Raji (cell line): Measurements from ENCODE around the gene WDR1.

ENCODE experiments used
- POLR2A ChIP-seq: IDR thresholded peaks from 2 replicates; pipeline ENCODE4 v1.6.1; 2011; ENCODE audit warnings: low read depth, low read length, control low read depth; ENCODE audit not compliant: insufficient read depth

WDR1 gene

GRCh38 chr4:10078481-10079233 is 37.9 kb downstream of the WDR1 start:
- TF ChIP-seq POLR2A = no peak

- TF ChIP-seq POLR2A = no peak
Observed at GRCh38 chr4:10077483-10078335, 38.9 kb downstream of the WDR1 start.

- no peak for TF ChIP-seq POLR2A
Observed at GRCh38 chr4:10077076-10077475, 39.5 kb downstream of the WDR1 start.

GRCh38 chr4:10075953-10076391 is 40.6 kb downstream of the WDR1 start:
- no peak for TF ChIP-seq POLR2A

- TF ChIP-seq POLR2A = no peak
Observed at GRCh38 chr4:10075158-10075863, 41.3 kb downstream of the WDR1 start.

GRCh38 chr4:10074767-10075105 is 41.9 kb downstream of the WDR1 start:
- TF ChIP-seq POLR2A = no peak

- no peak for TF ChIP-seq POLR2A
Observed at GRCh38 chr4:10074076-10074766, 42.4 kb downstream of the WDR1 start.

GRCh38 chr4:10072420-10073017 is 44.1 kb downstream of the WDR1 start:
- no peak for TF ChIP-seq POLR2A

GRCh38 chr4:10069075-10069642 is 47.4 kb downstream of the WDR1 start:
- TF ChIP-seq POLR2A = no peak

GRCh38 chr4:10066670-10067651 is 49.6 kb downstream of the WDR1 start:
- TF ChIP-seq POLR2A = no peak

- no peak for TF ChIP-seq POLR2A
Observed at GRCh38 chr4:10066206-10066605, 50.4 kb downstream of the WDR1 start.

GRCh38 chr4:10063544-10064300 is 52.9 kb downstream of the WDR1 start:
- no peak for TF ChIP-seq POLR2A
